GDM1 (cell line): ENCODE data around the gene CCDC169.
"Not testable (repeated sequence)": the region's sequence is repeated elsewhere in the genome, so short reads cannot be mapped to it uniquely, and the experiment has no call there.

Experiments used
- DNase-seq: peaks from one replicate; lab custom pipeline; 2025; lab: John Stamatoyannopoulos, UW

The CCDC169 gene

GRCh38 chr13:36313047-36313969 is 15.7 kb upstream of the CCDC169 start:
- DNase-seq, result no peak

GRCh38 chr13:36310417-36311108 is 12.9 kb upstream of the CCDC169 start:
- no peak for DNase-seq

DNA sequence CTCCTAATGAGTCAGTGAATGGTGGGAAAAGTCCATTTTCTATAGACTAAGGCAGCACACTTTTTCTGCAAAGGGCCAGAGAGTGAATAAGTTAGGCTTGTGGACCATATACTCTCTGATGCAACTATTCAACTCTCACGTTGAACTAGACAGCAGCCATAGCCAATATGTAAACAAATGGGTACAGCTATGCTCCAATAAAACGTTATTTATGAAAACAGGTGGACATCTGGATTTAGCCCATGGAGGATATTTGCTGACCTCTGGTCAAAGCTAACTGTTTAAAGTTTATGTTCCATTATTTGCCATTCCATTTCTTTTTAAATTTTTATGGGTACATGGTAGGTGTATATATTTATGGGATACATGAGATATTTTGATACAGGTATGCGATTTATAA is 4.7 kb upstream of the CCDC169 start:
- DNase-seq, result no peak

- DNase-seq, result not testable (repeated sequence)
Observed at GRCh38 chr13:36299469-36299868, 1.9 kb upstream of the CCDC169 start.

DNA sequence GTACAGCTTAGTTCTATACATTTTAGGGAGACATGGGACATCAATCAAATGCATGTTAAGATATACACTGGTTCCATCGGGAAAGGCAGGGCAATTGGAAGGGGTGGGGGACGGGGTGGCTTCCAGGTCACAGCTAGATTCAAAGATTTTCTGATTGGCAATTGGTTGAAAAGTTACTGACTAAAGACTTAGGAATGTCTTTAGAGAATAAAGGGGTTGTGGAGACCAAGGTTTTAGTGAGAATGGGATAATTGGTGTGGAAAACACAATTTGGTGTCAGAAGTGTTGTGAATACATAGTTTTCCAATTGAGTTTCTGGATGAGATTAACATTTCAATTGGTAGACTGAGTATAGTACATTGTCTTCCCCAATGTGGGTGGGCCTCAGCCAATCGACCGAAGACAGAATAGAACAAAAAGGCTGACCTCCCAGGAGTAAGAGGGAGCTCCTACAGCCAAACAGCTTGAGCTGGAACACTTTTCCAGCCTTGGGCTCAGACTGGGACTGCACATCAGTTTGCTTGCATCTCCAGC is 988 bp upstream of the CCDC169 start:
- DNase-seq, result no peak

- DNase-seq, result no peak
Observed at GRCh38 chr13:36294096-36294495, 3.5 kb downstream of the CCDC169 start.

DNA sequence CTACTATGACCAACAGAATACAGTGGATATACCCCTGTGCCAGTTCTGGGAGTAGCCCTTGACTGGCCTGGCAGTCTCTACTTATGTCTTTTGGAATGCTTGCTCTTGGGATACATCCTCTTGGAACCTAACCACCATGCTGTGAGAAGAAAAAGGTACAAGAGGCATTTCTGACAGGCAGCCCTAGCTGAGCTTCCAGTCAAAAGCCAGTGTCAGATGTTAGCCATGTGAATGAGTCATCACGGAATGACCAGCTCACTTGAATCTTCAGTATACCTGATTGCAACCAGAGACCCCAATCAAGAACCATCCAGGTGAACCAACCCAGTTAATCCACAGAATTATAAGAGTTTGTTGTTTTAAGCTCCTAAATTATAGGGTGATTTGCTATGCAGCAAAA is 4.1 kb downstream of the CCDC169 start:
- no peak for DNase-seq

DNA sequence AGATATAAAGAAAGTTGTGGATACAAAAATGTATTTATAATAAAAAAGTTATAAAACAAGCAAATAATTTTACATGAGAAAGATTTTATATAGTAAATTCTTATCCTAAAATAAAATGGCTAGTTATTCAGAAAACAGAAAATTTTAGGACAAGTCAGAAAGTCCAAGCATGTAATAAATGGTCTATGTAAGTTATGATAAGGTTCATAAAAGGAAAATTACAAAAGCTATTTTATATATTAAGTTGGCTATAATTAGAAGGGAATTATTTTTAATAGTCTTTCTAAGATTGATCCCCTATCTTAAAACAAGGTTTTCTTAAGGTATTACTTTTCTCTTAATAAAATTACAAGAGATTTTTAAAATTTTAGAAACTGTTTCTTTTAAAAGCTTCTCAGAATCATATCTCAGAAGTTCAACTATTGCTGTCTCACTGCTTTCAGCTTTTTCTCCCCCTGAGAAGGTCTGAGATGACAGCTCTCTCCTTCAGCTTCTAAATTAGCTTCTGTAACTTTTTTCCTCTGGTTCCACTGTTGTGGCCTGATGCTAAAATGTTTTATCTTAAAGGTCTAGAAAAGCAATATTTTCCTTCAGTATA is 8.7 kb downstream of the CCDC169 start:
- DNase-seq, result no peak

DNA sequence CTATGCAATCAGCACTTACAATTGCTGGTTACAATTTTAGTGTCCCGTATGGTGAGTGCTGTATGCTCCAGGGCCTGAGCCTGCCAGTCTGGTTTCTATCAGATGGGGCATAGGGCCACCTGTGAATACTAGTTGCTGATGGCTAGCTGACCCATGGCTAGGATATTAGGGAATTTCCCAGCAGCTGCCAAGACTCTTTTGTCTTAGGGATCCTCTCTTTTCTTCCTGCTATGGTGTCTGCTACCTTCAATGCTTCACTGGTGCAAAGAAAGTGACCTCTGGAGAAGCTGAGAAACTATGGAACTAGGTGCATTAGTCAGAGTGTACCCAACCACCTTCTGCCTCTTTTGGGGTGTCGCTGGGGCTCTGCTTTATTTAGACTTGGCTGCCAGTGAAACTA is 11.6 kb downstream of the CCDC169 start:
- no peak for DNase-seq

DNA sequence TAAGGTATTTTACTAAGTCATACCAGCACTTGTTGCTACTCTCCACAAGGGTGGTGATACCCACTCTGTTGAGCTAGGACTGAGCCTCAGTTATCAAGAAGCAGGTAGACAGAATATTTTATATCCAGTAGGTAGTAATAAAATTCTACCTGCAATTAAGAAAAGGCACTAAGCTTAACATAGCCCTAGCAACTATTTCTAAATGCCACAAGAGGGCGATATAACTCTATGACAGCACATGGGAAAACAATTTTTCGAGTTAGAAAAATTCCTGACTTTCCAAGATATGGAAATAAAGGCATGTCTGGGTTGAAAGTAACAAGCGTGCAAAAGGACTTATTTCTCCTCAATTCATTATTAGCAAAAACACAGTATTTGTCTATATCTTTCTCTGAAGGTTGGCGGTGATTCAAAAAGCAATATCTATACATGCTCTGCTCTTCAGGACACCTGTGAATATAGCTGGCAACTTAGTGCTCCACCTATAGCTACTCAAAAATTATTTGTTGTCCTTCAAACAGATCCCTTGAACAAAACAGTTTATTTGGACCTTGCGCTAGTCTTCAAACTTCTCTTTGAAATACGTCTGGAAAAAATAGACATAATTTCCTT is 14.7 kb downstream of the CCDC169 start:
- no peak for DNase-seq

- peak; percentile 36 for DNase-seq
Observed at GRCh38 chr13:36275190-36276002, 22.2 kb downstream of the CCDC169 start.

GRCh38 chr13:36273431-36273830 is 24.2 kb downstream of the CCDC169 start:
- no peak for DNase-seq

- DNase-seq, result no peak
Observed at GRCh38 chr13:36261976-36262375, 35.6 kb downstream of the CCDC169 start.

DNA sequence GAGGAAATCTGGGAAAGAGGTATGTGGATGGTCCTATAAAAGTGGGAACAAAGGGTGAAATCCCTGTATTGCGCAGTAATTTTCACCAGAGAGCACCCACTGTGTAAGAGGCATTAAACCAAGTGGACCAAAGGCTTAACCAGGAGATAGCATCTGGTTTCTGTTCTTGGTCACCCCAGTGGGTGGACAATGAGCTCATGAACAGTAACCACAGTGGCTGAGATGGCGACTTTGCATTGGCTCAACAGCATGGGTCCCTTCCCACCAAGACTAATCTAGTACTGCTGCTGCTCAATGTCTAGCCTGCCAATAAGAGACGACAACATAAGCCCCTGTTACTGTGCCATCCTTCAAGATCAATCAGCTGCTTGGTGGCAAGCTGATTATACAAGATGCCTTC is 36.6 kb downstream of the CCDC169 start:
- DNase-seq, result no peak

- DNase-seq, result no peak
Observed at GRCh38 chr13:36259361-36260137, 38.1 kb downstream of the CCDC169 start.

GRCh38 chr13:36258831-36259230 is 38.8 kb downstream of the CCDC169 start:
- DNase-seq, result no peak

- DNase-seq, result no peak
Observed at GRCh38 chr13:36251526-36251925, 46.1 kb downstream of the CCDC169 start.

- DNase-seq, result no peak
Observed at GRCh38 chr13:36251017-36251416, 46.6 kb downstream of the CCDC169 start.

DNA sequence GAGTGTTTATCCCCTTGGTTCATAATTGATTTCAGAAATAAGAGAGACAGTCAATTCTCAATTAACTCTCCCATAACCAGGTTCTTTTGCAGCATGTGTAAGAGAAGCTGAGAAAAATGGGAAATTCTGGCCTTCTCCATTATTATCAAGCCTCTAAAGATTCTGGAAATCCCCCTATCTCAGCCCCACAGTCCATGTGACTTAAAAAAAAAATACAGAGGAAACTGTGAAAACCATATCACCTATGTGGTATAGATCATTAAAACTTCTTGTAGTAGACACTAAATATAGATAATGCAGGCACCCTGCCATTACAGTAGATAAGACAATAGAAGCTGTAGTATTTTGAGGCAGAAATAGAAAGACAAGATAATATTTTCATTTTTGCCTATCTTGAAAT is 48.9 kb downstream of the CCDC169 start:
- no peak for DNase-seq

DNA sequence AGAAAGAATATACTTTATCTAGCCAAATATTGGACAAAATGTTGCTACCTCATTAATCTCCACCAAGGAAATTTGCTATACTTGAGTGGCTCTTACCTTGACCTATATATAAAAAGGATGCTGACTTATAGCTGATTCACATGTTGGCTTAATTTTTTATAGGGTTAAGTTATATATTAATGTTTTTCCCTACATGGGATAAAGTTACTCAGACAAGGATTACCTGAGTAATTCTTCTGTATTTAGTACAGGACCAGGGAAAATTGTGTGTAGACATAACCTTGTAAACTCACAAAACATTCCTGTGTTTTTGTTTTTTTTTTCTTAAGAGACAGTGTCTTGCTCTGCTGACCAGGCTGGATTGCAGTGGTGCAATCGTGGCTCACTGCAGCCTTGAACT is 52.6 kb downstream of the CCDC169 start:
- no peak for DNase-seq

DNA sequence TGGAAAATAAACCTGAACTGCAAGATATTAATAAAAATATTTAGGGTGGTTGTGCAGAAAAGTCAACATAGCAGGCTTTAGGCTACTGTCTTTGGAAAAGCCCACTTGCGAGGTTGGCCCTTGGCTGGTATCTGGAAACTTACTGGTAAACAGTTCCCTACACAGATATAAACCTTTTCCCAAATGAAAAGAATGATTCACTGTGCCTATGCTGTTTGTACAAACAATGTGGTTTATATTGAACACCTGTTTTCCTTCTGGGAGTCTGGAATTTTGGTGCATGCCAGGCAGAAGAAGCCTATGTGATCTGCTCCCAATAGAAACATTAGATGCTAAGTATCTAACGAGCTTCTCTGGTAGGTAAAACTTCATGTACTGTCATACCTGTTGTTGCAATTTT is 53.5 kb downstream of the CCDC169 start:
- DNase-seq, result no peak
